Head of caudate nucleus (tissue), 42 donors: ENCODE data around the gene TBC1D14.
"Not testable (repeated sequence)": the region's sequence is repeated elsewhere in the genome, so short reads cannot be mapped to it uniquely, and the experiment has no call there.

Experiments used
- DNase-seq, 42 donors: peaks; one replicate each; pipeline versions ENCODE4 v3.0.0 to v3.0.0-alpha.2; 2020 to 2021; ENCODE audit warnings: mixed read lengths in 7 of 42
- intact Hi-C: fragments of 100-400 bp; cut with DNase I; formaldehyde crosslinking; loops from one replicate; pipeline ENCODE4 v1.15.0; 2022

The TBC1D14 gene

DNA sequence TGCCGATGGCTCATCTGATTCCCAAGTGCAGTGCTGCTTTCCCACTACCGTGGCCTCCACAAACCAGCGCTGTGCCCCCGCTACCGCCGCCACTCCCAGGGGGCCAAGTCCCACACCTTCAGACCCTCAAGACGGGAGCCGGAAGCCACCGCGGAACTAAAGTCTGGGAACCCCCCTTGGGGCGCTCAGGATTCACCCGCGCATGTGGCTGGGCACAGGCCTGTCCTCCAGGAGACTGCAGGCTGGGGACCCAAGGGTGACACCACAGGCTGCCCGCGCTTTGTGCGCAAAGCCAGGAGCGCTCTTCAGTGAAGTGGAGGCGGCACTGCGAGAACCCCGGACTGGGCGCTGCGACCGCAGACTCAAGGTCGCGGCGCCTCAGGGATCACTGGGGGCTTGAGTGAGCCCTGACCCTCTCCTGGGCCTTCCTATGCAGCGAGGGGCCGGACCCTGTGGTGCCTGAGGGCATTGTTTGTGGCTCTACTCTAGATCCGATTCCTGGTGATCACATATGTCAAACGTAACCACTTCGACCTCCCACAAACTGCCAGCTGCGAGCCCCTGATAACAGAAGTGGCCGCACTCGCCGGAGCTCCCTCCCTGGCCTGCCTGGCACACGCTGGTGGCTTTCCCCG, 20.4 kb upstream of the TBC1D14 start:
- intact Hi-C loops, result loop anchor here (5.0 kb wide), 1 partner anchor 167 kb away; no protein-coding TSS in a partner anchor

GRCh38 chr4:6889736-6890324, 19.8 kb upstream of the TBC1D14 start:
- intact Hi-C loops, result loop anchor here (5.0 kb wide), 1 partner anchor 168 kb away; no protein-coding TSS in a partner anchor
- DNase-seq, result peak in 4 of 42 donors; percentile 5 to 33 (median 14)

More for the DNA sequence above, 20.4 kb upstream of the TBC1D14 start:
- peak in 4 of 42 donors; percentile 6 to 38 (median 20) for DNase-seq

DNA sequence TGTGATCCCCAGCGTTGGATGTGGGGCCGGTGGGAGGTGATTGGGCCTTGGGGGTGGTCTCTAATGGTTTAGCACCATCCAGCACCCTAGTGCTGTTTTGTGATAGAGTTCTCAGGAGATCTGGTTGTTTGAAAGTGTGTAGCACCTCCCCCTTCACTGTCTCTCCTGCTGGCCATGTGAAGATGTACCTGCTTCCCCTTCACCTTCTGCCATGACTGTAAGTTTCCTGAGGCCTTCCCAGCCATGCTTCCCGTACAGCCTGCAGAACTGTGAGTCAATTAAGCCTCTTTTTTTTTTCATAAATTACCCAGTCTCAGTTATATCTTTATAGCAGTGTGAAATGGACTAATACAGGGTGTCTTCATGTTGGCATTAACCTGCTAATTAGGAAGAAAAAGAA, 19.3 kb upstream of the TBC1D14 start:
- peak in 1 of 42 donors; percentile 10 for DNase-seq

DNA sequence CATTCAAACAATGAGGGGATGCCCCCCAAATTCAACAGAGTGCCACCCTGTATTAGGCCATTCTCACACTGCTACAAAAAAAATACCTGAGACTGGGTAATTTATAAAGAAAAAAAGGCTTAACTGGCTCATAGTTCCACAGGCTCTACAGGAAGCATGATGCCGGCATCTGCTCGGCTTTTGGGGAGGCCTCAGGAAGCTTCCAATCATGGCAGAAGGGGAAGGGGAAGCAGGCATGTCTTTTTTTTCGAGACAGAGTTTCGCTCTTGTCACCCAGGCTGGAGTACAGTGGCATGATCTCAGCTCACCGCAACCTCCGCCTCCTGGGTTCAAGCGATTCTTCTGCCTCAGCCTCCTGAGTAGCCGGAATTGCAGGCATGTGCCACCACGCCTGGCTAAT, 18.7 kb upstream of the TBC1D14 start:
- intact Hi-C loops, result not testable (repeated sequence)
- DNase-seq, result peak in 3 of 42 donors; percentile 2 to 19 (median 6)

More for the DNA sequence above, 19.3 kb upstream of the TBC1D14 start:
- intact Hi-C loops, result no loop called here

GRCh38 chr4:6891436-6892170, 18.0 kb upstream of the TBC1D14 start:
- peak in 5 of 42 donors; percentile 7 to 29 (median 14) for DNase-seq
- intact Hi-C loops, result no loop called here

GRCh38 chr4:6892190-6892908, 17.3 kb upstream of the TBC1D14 start:
- intact Hi-C loops, result no loop called here
- peak in 12 of 42 donors; percentile 16 to 49 (median 32) for DNase-seq

DNA sequence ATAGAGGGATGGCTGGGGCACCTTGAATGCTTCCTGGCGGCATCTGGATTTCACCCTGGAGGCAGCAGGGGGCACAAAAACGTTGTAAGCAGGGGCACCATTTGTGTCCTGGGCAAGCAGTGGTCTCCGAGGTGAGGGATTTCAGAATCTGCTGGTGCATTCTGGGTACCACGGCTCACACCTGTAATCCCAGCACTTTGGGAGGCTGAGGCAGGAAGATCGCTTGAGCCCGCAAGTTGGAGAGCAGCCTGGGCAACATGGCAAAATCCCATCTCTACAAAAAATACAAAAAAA, 16.8 kb upstream of the TBC1D14 start:
- DNase-seq, result peak in 4 of 42 donors; percentile 0 to 23 (median 16)

GRCh38 chr4:6893449-6894085, 16.1 kb upstream of the TBC1D14 start:
- intact Hi-C loops, result no loop called here
- DNase-seq, result peak in 4 of 42 donors; percentile 12 to 25 (median 18)

More for the DNA sequence above, 16.8 kb upstream of the TBC1D14 start:
- intact Hi-C loops, result no loop called here

DNA sequence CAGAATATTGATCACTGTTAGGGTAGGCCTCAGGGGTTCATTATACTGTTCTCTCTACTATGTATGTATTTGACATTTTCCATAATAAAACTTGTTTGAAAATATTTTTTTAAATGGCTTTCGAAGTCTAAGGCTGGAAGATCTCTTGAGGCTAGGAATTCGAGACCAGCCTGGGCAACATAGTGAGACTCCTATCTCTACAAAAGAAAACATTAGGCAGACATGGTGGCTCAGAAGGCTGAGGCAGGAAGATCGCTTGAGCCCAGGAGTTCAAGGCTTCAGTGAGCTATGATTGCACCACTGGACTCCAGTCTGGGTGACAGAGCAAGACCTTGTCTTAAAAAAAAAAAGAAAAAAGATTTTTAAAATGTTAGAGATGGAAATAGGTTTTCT, 15.5 kb upstream of the TBC1D14 start:
- intact Hi-C loops, result no loop called here
- DNase-seq, result peak in 3 of 42 donors; percentile 5 to 13 (median 11)

GRCh38 chr4:6894528-6895498, 14.8 kb upstream of the TBC1D14 start:
- intact Hi-C loops, result no loop called here
- peak in 4 of 42 donors; percentile 8 to 23 (median 16) for DNase-seq

DNA sequence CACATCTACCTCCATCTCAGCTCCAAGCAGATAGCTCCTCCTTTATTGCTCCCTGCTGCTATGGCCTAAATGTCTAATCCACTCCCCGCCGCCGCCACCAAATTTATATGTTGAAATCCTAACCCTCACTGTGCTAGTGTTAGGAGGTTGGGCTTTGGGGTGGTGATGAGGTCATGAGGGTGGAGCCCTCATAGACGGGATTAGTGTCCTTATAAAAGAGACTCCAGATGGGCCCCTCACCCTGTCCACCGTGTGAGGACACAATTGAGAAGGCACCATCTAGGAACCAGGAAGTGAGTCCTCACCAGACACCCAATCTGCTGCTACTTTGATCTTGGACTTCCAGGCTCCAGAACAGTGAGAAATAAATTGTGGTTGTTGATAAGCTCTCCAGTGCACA, 13.6 kb upstream of the TBC1D14 start:
- intact Hi-C loops, result no loop called here
- no peak for DNase-seq

- no peak for DNase-seq
These were observed 10.9 kb upstream of the TBC1D14 start for GRCh38 chr4:6898763-6899162.

DNA sequence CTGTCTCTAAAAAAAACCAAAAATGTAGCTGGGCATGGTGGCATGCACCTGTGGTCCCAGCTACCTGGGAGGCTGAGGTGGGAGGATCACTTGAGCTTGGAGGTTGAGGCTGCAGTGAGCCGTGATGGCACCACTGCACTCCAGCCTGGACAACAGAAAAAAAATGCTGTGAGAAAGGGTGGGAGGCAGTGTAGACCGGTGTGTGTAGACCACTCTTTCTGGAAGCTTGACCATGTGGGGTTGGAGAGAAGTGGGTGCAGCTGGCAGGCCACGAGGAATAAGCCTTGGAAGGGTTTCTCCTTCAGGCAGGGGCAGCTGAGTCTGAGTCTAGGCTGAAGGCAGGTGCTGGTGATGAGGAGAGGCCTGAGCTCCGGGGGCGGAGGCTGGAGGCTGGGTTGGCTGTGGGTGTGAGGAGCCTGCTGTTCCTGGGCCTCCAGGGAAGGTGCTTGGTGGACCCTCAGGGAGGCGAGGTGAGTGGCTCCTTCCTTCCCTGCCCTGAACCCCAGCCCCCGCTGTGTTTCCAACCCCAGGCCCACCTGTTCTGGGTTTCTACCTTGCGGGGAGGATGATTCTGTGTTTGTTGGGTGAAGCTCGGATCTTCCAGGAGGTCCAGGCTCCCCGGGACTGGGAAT, 9.3 kb upstream of the TBC1D14 start:
- no peak for DNase-seq
- intact Hi-C loops, result loop anchor here (10.0 kb wide), 1 partner anchor 175 kb away; no protein-coding TSS in a partner anchor

More at GRCh38 chr4:6898763-6899162, 10.9 kb upstream of the TBC1D14 start:
- intact Hi-C loops, result no loop called here

- DNase-seq, result no peak
- intact Hi-C loops, result loop anchor here (10.0 kb wide), 1 partner anchor 174 kb away; no protein-coding TSS in a partner anchor
These were observed 8.7 kb upstream of the TBC1D14 start for GRCh38 chr4:6900956-6901355.

- intact Hi-C loops, result loop anchor here (10.0 kb wide), 1 partner anchor 173 kb away; no protein-coding TSS in a partner anchor
- DNase-seq, result no peak
These were observed 7.8 kb upstream of the TBC1D14 start for GRCh38 chr4:6901669-6902317.

DNA sequence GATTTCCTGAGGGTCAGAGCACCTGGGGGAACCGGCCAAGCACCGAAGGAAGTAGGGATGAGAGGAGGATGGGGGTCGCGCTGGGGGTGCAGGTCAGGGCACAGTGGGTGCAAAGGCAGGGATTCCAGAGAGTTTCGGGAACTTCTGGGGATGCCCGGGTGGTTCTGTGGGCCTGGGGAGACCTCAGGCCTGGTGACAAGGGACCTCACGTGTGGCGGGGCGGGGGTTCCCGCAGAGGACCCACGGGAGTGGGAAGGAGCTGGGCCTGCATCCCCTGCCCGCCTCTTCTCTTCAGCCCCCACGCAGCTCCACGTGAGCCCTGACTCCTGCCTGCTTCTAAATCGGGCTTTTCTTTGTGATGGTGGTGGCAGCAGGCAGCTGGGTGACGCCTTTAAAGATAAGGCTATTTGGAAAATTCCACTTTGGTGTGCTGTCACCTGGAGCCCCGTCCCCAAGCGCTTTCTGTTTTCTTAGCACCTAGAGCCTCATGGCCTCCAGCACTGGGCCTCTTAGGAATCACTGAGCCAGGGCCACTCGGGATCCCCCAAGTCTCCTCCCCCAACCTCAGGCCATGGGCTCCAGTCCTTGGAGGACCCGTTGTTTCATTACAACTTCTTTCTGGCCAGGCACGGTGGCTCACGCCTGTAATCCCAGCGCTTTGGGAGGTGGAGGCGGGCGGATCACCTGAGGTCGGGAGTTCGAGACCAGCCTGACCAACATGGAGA, 7.1 kb upstream of the TBC1D14 start:
- DNase-seq, result peak in 30 of 42 donors; percentile 39 to 81 (median 61)
- intact Hi-C loops, result loop anchor here (10.0 kb wide), 1 partner anchor 172 kb away; no protein-coding TSS in a partner anchor
